ENCODE data around the gene S100P.

S100P gene

GRCh38 chr4:6673660-6674499, 19.8 kb upstream of the S100P start:
- DNase-seq: peak; percentile 94

- DNase-seq: peak; percentile 56
Measured at GRCh38 chr4:6674500-6675149, 19.1 kb upstream of the S100P start.

- DNase-seq: no peak
Measured at GRCh38 chr4:6676722-6677558, 16.7 kb upstream of the S100P start.

GRCh38 chr4:6680372-6681034, 13.2 kb upstream of the S100P start:
- no peak for DNase-seq

GRCh38 chr4:6681191-6681590, 12.5 kb upstream of the S100P start:
- DNase-seq: no peak

GRCh38 chr4:6682862-6683590, 10.7 kb upstream of the S100P start:
- no peak for DNase-seq

- DNase-seq: no peak
Measured at GRCh38 chr4:6684656-6685055, 9.0 kb upstream of the S100P start.

GRCh38 chr4:6686104-6686787, 7.4 kb upstream of the S100P start:
- DNase-seq: no peak

GRCh38 chr4:6687947-6688878, 5.5 kb upstream of the S100P start:
- DNase-seq: no peak

- peak; percentile 64 for DNase-seq
Measured at GRCh38 chr4:6688879-6689505, 4.7 kb upstream of the S100P start.

- no peak for DNase-seq
Measured at GRCh38 chr4:6689506-6689960, 4.1 kb upstream of the S100P start.

GRCh38 chr4:6692379-6692778, 1.3 kb upstream of the S100P start:
- DNase-seq: no peak

GRCh38 chr4:6692806-6693205, 872 bp upstream of the S100P start:
- DNase-seq: no peak

- no peak for DNase-seq
Measured at GRCh38 chr4:6694177-6694901, 661 bp downstream of the S100P start.

- DNase-seq: peak; percentile 55
Measured at GRCh38 chr4:6695660-6696610, 2.3 kb downstream of the S100P start.

GRCh38 chr4:6696611-6697010, 2.9 kb downstream of the S100P start:
- no peak for DNase-seq

GRCh38 chr4:6697131-6697530, 3.5 kb downstream of the S100P start:
- no peak for DNase-seq

GRCh38 chr4:6699388-6699787, 5.7 kb downstream of the S100P start:
- no peak for DNase-seq

Measured in effector CD4-positive, alpha-beta T cell (primary cell).